DND-41 (cell line): ENCODE data around the gene ERP29.

Source experiments
- CTCF ChIP-seq: IDR thresholded peaks from 2 replicates; pipeline ENCODE4 v1.5.1; 2012; ENCODE audit warnings: borderline replicate concordance, low read length, moderate library complexity, mild to moderate bottlenecking; ENCODE audit not compliant: poor library complexity, severe bottlenecking; ENCODE audit errors: extremely low read depth
- EZH2 ChIP-seq: IDR thresholded peaks from 3 replicates; pipeline ENCODE4 v1.6.1; 2012; ENCODE audit warnings: borderline replicate concordance, low read depth, mild to moderate bottlenecking, moderate library complexity, low read length, inconsistent platforms; ENCODE audit not compliant: severe bottlenecking

- TF ChIP-seq EZH2 (no peak), CTCF (no peak)
Measured at GRCh38 chr12:112035219-112035785, 22.1 kb downstream of the ERP29 start.
